GM23338 (cell line): ENCODE results near the gene NYAP2. TPM values are rescaled to one million over a fixed set of nuclear protein-coding genes. Genes with fewer than 3 reads are reported as not detected.
A peak's percentile ranks its signal among the peaks of the same experiment; 100 is the strongest.

Experiments used
- ATAC-seq: fragments of 200-7000 bp; cut with Tn5 transposase; 3 replicates; pipeline ENCODE4 v1.9.1; 2020
- DNase-seq: peaks from one replicate; pipeline ENCODE4 v3.0.0-alpha.2; 2015; ENCODE audit warnings: low spot score
- H2AFZ ChIP-seq: fragments of 200-600 bp; sonication (generic); 2 replicates; pipeline ENCODE4 v1.8.0; 2016; ENCODE audit warnings: antibody characterized with exemption, mild to moderate bottlenecking, moderate library complexity
- H3F3A ChIP-seq: fragments of 200-600 bp; sonication (generic); replicated peaks from 2 replicates; pipeline ENCODE4 v1.8.0; 2017; ENCODE audit warnings: antibody characterized with exemption, mixed run types, low read depth
- H3K27ac ChIP-seq: fragments of 200-600 bp; sonication (generic); 2 replicates; pipeline ENCODE4 v1.6.1; 2016; ENCODE audit warnings: low read depth
- H3K27me3 ChIP-seq: fragments of 200-600 bp; sonication (generic); 2 replicates; pipeline ENCODE4 v1.8.0; 2016; ENCODE audit warnings: mild to moderate bottlenecking, mixed run types, moderate library complexity; ENCODE audit not compliant: insufficient read depth
- H3K36me3 ChIP-seq: fragments of 200-600 bp; sonication (generic); 2 replicates; pipeline ENCODE4 v1.8.0; 2016; ENCODE audit warnings: mild to moderate bottlenecking; ENCODE audit not compliant: insufficient read depth
- H3K4me1 ChIP-seq: fragments of 200-600 bp; sonication (generic); 2 replicates; pipeline ENCODE4 v1.8.0; 2016; ENCODE audit warnings: mild to moderate bottlenecking, moderate library complexity; ENCODE audit not compliant: insufficient read depth
- H3K4me2 ChIP-seq: fragments of 200-600 bp; sonication (generic); 2 replicates; pipeline ENCODE4 v1.7.1; 2017; ENCODE audit warnings: mixed run types
- H3K4me3 ChIP-seq: fragments of 200-600 bp; sonication (generic); 2 replicates; pipeline ENCODE4 v1.6.1; 2016; ENCODE audit warnings: mixed run types
- H3K79me2 ChIP-seq: fragments of 200-600 bp; sonication (generic); replicated peaks from 2 replicates; pipeline ENCODE4 v1.8.0; 2017; ENCODE audit warnings: mild to moderate bottlenecking; ENCODE audit not compliant: insufficient read depth
- H3K9me2 ChIP-seq: fragments of 200-600 bp; sonication (generic); 2 replicates; pipeline ENCODE4 v1.8.0; 2017; ENCODE audit not compliant: insufficient read depth
- H4K20me1 ChIP-seq: fragments of 200-600 bp; sonication (generic); replicated peaks from 2 replicates; pipeline ENCODE4 v1.8.0; 2017; ENCODE audit warnings: mild to moderate bottlenecking; ENCODE audit not compliant: insufficient read depth
- H3K27ac Mint-ChIP-seq: 2 replicates; pipeline ENCODE4 v1.8.0; 2020; ENCODE audit warnings: inconsistent platforms, mild to moderate bottlenecking, moderate library complexity, mixed read lengths
- H3K27me3 Mint-ChIP-seq: 3 replicates; pipeline ENCODE4 v1.8.0; 2022; ENCODE audit warnings: low read depth, mild to moderate bottlenecking, moderate library complexity, mixed read lengths, inconsistent platforms; ENCODE audit not compliant: insufficient read depth, poor library complexity
- H3K36me3 Mint-ChIP-seq: 3 replicates; pipeline ENCODE4 v1.8.0; 2021; ENCODE audit warnings: low read depth, mild to moderate bottlenecking, inconsistent platforms, moderate library complexity, mixed read lengths
- H3K4me1 Mint-ChIP-seq: 3 replicates; pipeline ENCODE4 v1.8.0; 2020; ENCODE audit warnings: mild to moderate bottlenecking, inconsistent platforms, mixed read lengths
- H3K4me3 Mint-ChIP-seq: 3 replicates; pipeline ENCODE4 v1.8.0; 2021; ENCODE audit warnings: moderate library complexity, mild to moderate bottlenecking, inconsistent platforms, mixed read lengths
- H3K9me3 Mint-ChIP-seq: 3 replicates; pipeline ENCODE4 v1.8.0; 2020; ENCODE audit warnings: moderate library complexity, mild to moderate bottlenecking, inconsistent platforms, mixed read lengths
- CREB1 ChIP-seq: fragments of 250-450 bp; sonication (Bioruptor Pico); IDR thresholded peaks from 2 replicates; pipeline ENCODE4 v1.5.0; 2020; ENCODE audit warnings: low read depth, mild to moderate bottlenecking, moderate library complexity
- CTCF ChIP-seq, 2 experiments: fragments of 200-600 bp in 1 of 2; sonication (generic) in 1 of 2; conservative IDR thresholded peaks; 2 replicates each; pipeline versions ENCODE4 v1.5.1 to v1.6.1; 2016 to 2017; ENCODE audit warnings: antibody characterized with exemption in 2 of 2, low read depth in 2 of 2, mild to moderate bottlenecking in 2 of 2, moderate library complexity in 1 of 2
- ETS1 ChIP-seq: IDR thresholded peaks from 2 replicates; pipeline ENCODE4 v1.6.1; 2016; ENCODE audit warnings: antibody characterized with exemption
- EZH2 ChIP-seq: fragments of 200-600 bp; sonication (generic); IDR thresholded peaks from one replicate; pipeline ENCODE4 v1.8.0; 2017; ENCODE audit warnings: antibody characterized with exemption, mild to moderate bottlenecking, low read depth; ENCODE audit not compliant: unreplicated experiment
- EZH2phosphoT487 ChIP-seq: fragments of 200-600 bp; sonication (generic); IDR thresholded peaks from one replicate; pipeline ENCODE4 v1.8.1; 2018; ENCODE audit warnings: antibody characterized with exemption; ENCODE audit not compliant: unreplicated experiment
- JUNB ChIP-seq: IDR thresholded peaks from one replicate; pipeline ENCODE4 v1.6.1; 2016; ENCODE audit warnings: antibody characterized with exemption; ENCODE audit not compliant: unreplicated experiment
- NANOG ChIP-seq: IDR thresholded peaks from 2 replicates; pipeline ENCODE4 v1.6.1; 2016; ENCODE audit warnings: antibody characterized with exemption, borderline replicate concordance
- POLR2AphosphoS5 ChIP-seq: IDR thresholded peaks from 2 replicates; pipeline ENCODE4 v1.6.1; 2016; ENCODE audit warnings: antibody characterized with exemption, low read depth
- REST ChIP-seq: IDR thresholded peaks from one replicate; pipeline ENCODE4 v1.6.1; 2018; ENCODE audit warnings: antibody characterized with exemption; ENCODE audit not compliant: unreplicated experiment
- STAT1 ChIP-seq: IDR thresholded peaks from one replicate; pipeline ENCODE4 v1.6.1; 2016; ENCODE audit warnings: antibody characterized with exemption; ENCODE audit not compliant: unreplicated experiment
- ZNF114 ChIP-seq: fragments of 250-450 bp; sonication (Bioruptor Pico); IDR thresholded peaks from 2 replicates; pipeline ENCODE4 v1.5.0; 2020; ENCODE audit warnings: mild to moderate bottlenecking, moderate library complexity
- ZNF331 ChIP-seq: fragments of 250-450 bp; sonication (Bioruptor Pico); IDR thresholded peaks from 2 replicates; pipeline ENCODE4 v1.5.0; 2020; ENCODE audit warnings: low read depth, mild to moderate bottlenecking, moderate library complexity
- ZNF462 ChIP-seq: fragments of 250-450 bp; sonication (Bioruptor Pico); IDR thresholded peaks from 2 replicates; pipeline ENCODE4 v1.5.0; 2020; ENCODE audit warnings: mild to moderate bottlenecking, moderate library complexity
- long read RNA-seq: library from polyadenylated mRNA; unstranded; transcript quantifications from one replicate; pipeline ENCODE4 v2.0.0, GENCODE V29; 2020; ENCODE audit not compliant: unreplicated experiment
- polyA plus RNA-seq: library from polyadenylated mRNA; unstranded; fragments of >200 nt; fragmentation: Nextera tagmentation; extraction: Ambion mirVana; gene quantifications from 2 replicates; pipeline ENCODE4 v1.2.1, GENCODE V29; 2016
- total RNA-seq: library from RNA; depleted of rRNA; stranded (reverse); fragments of >200 nt; shearing (Covaris generic); gene quantifications from 2 replicates; pipeline ENCODE4 v1.2.3, GENCODE V29; 2014; rRNA removed

NYAP2 gene
- total RNA-seq, result not detected in 2 replicates
- polyA plus RNA-seq, result not detected in 2 replicates
- long read RNA-seq, result 0 reads

- Mint-ChIP-seq H3K4me1 (peaks cover 12% of the 10 kb centered on the region), H3K36me3 (no peaks in the 10 kb centered on the region), H3K4me3 (peak within 1 kb of the TSS; percentile 67), H3K9me3 (no peaks in the 10 kb centered on the region), H3K27ac (no peak within 1 kb of the TSS), H3K27me3 (no peaks in the 10 kb centered on the region)
- H4K20me1 ChIP-seq, result no peaks in the 10 kb centered on the region
- no peaks in the 10 kb centered on the region for H3K9me2 ChIP-seq
- ATAC-seq, result peak; percentile 46
- H3F3A ChIP-seq, result no peaks in the 10 kb centered on the region
- no peaks in the 10 kb centered on the region; the same call in 1 of the 2 replicates for H3K4me1 ChIP-seq
- H3K4me3 ChIP-seq, result peak within 1 kb of the TSS; percentile 25
- H3K36me3 ChIP-seq, result no peaks in the 10 kb centered on the region
- H3K79me2 ChIP-seq, result no peaks in the 10 kb centered on the region
- peak within 1 kb of the TSS; percentile 65 for H3K4me2 ChIP-seq
- H3K27ac ChIP-seq, result no peak within 1 kb of the TSS
- H3K27me3 ChIP-seq, result no peaks in the 10 kb centered on the region
- no peak for TF ChIP-seq ETS1
- TF ChIP-seq ZNF331 (CRISPR knock-in tag), result no peak
- no peak for TF ChIP-seq REST
- TF ChIP-seq ZNF462, result no peak
- TF ChIP-seq ZNF114 (CRISPR knock-in tag), result no peak
- TF ChIP-seq JUNB, result no peak
- TF ChIP-seq NANOG, result no peak
- TF ChIP-seq CREB1, result no peak
- no peak for TF ChIP-seq EZH2
- no peak for TF ChIP-seq EZH2phosphoT487
- no peak for TF ChIP-seq CTCF (conservative IDR thresholded peaks at IDR 0.05; ENCODE audit: low read depth in 2 of 2)
- TF ChIP-seq STAT1, result no peak
- no peak for TF ChIP-seq POLR2AphosphoS5
- no peak within 1 kb of the TSS; the same call in 1 of the 2 replicates for H2AFZ ChIP-seq
- no peak for DNase-seq
Measured at GRCh38 chr2:225399504-225399903, at the start of gene NYAP2. TSS of gene NYAP2 (plus strand) at chr2:225399710. CDS start at chr2:225408881, 9,171 bp downstream.
